Hepatocyte (in vitro differentiated cells): Measurements from ENCODE around the gene ATIC. TPM values are rescaled to one million over a fixed set of nuclear protein-coding genes. Genes with fewer than 3 reads are reported as not detected.

Experiments used
- DNase-seq: peaks from one replicate; pipeline ENCODE4 v3.0.0-alpha.2; 2016; ENCODE audit warnings: low spot score
- H2AFZ ChIP-seq: fragments of 200-600 bp; sonication (generic); 2 replicates; pipeline ENCODE4 v1.6.0; 2016; ENCODE audit warnings: antibody characterized with exemption, mild to moderate bottlenecking
- H3K27ac ChIP-seq: fragments of 200-600 bp; sonication (generic); 2 replicates; pipeline ENCODE4 v1.5.1; 2016; ENCODE audit warnings: mild to moderate bottlenecking
- H3K27me3 ChIP-seq: fragments of 200-600 bp; sonication (generic); 2 replicates; pipeline ENCODE4 v1.6.1; 2016
- H3K36me3 ChIP-seq: fragments of 200-600 bp; sonication (generic); replicated peaks from 2 replicates; pipeline ENCODE4 v1.5.1; 2016; ENCODE audit warnings: low read depth; ENCODE audit not compliant: insufficient read depth
- H3K4me1 ChIP-seq: fragments of 200-600 bp; sonication (generic); 2 replicates; pipeline ENCODE4 v1.5.1; 2016; ENCODE audit warnings: mild to moderate bottlenecking, moderate library complexity; ENCODE audit not compliant: insufficient read depth
- H3K4me2 ChIP-seq: fragments of 200-600 bp; sonication (generic); 2 replicates; pipeline ENCODE4 v1.6.0; 2016
- H3K4me3 ChIP-seq: fragments of 200-600 bp; sonication (generic); 2 replicates; pipeline ENCODE4 v1.5.1; 2016; ENCODE audit warnings: mild to moderate bottlenecking
- H3K79me2 ChIP-seq: fragments of 200-600 bp; sonication (generic); 2 replicates; pipeline ENCODE4 v1.6.0; 2017; ENCODE audit warnings: mild to moderate bottlenecking
- H3K9me2 ChIP-seq: fragments of 200-600 bp; sonication (generic); replicated peaks from 2 replicates; pipeline ENCODE4 v1.6.0; 2017; ENCODE audit warnings: mild to moderate bottlenecking; ENCODE audit not compliant: insufficient read depth
- H3K9me3 ChIP-seq: fragments of 200-600 bp; sonication (generic); 2 replicates; pipeline ENCODE4 v1.5.1; 2016; ENCODE audit warnings: low read depth, mild to moderate bottlenecking
- H4K20me1 ChIP-seq: fragments of 200-600 bp; sonication (generic); 2 replicates; pipeline ENCODE4 v1.6.0; 2016; ENCODE audit warnings: mild to moderate bottlenecking; ENCODE audit not compliant: insufficient read depth, poor library complexity, severe bottlenecking
- CTCF ChIP-seq: fragments of 200-600 bp; sonication (generic); IDR thresholded peaks from 2 replicates; pipeline ENCODE4 v1.5.1; 2016; ENCODE audit warnings: antibody characterized with exemption, mild to moderate bottlenecking; ENCODE audit not compliant: poor library complexity
- EZH2 ChIP-seq: fragments of 200-600 bp; sonication (generic); IDR thresholded peaks from 2 replicates; pipeline ENCODE4 v1.6.1; 2016; ENCODE audit warnings: antibody characterized with exemption, mild to moderate bottlenecking, borderline replicate concordance
- EZH2phosphoT487 ChIP-seq: fragments of 200-600 bp; sonication (generic); IDR thresholded peaks from one replicate; pipeline ENCODE4 v1.6.1; 2018; ENCODE audit warnings: antibody characterized with exemption, mild to moderate bottlenecking, low read depth, moderate library complexity; ENCODE audit not compliant: unreplicated experiment, severe bottlenecking
- WGBS: methylation state at CpG from one replicate; pipeline ENCODE4 v1.1.6; 2016; ENCODE audit warnings: low lambda C conversion rate; ENCODE audit errors: missing lambda C conversion rate; 5-methylcytosine and 5-hydroxymethylcytosine counted together
- polyA plus RNA-seq: library from polyadenylated mRNA; unstranded; fragments of >200 nt; fragmentation: Nextera tagmentation; extraction: Ambion mirVana; gene quantifications from 2 replicates; pipeline ENCODE4 v1.2.1, GENCODE V29; 2016
- total RNA-seq: library from RNA; depleted of rRNA; stranded (reverse); fragments of >200 nt; gene quantifications from 2 replicates; pipeline ENCODE4 v1.2.3, GENCODE V29; 2014

ATIC gene
- total and polyA plus RNA-seq, 2 experiments from 2014 or later = 19.6 to 82.7 TPM

- WGBS = 93% methylated on average over 4 of the region's 4 CpGs
- H3K27ac ChIP-seq = no peak overlapping the region
- H3K27me3 ChIP-seq = no peaks in the 10 kb centered on the region
- no peaks in the 10 kb centered on the region for H3K9me2 ChIP-seq
- no peak for DNase-seq
- H3K9me3 ChIP-seq = no peaks in the 10 kb centered on the region
- H4K20me1 ChIP-seq = no peaks in the 10 kb centered on the region
- no peak overlapping the region for H3K4me3 ChIP-seq
- no peak for TF ChIP-seq EZH2phosphoT487
- TF ChIP-seq CTCF = no peak
- H3K79me2 ChIP-seq = no peaks in the 10 kb centered on the region
- H2AFZ ChIP-seq = no peak overlapping the region
- no peak overlapping the region for H3K4me2 ChIP-seq
- H3K36me3 ChIP-seq = no peaks in the 10 kb centered on the region
- no peaks in the 10 kb centered on the region for H3K4me1 ChIP-seq
Measured at GRCh38 chr2:215264374-215264773, 47.5 kb upstream of the ATIC start.

DNA sequence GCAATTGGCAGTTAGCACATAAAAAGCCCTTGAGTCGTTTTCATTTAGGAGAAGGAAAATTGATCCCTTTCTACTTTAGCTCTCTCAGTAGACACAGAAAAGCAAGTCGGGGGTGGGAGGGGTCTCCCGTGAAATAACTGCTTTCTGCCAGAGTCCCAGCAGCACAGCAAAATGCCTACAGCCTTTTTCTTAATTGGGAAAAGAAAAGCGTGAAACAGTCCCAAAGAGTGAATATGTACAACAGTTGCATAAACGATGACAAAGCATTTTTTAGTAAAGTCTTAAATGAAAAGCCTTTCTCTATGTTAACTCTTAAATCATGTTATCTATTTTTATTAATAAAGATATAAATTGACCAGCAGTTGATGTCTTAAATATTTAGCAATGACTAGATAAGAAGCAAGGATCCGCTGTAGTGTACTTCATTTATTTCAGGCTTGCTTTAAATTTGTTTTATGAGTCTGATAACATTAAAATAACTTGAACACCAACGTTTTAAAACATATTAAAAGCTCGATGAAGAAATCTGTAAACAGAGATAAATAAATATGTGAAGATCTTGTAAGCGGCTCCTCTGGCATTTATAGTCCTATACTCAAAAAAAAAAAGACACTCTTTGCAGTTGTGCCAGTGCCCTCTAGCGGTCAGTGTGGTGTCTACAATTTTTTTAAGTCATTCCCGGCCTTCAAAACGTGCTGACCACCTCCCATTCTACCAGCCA is 42.3 kb upstream of the ATIC start:
- peak overlapping the region; percentile 15 for H2AFZ ChIP-seq
- H3K27me3 ChIP-seq = no peaks in the 10 kb centered on the region
- DNase-seq = peak; percentile 84
- H3K4me2 ChIP-seq = peak overlapping the region; percentile 64
- no peak overlapping the region for H3K27ac ChIP-seq
- no peaks in the 10 kb centered on the region for H3K79me2 ChIP-seq
- WGBS = 18% methylated on average over 12 of the region's 12 CpGs
- no peaks in the 10 kb centered on the region for H3K9me2 ChIP-seq
- TF ChIP-seq CTCF = peak; percentile 90
- TF ChIP-seq EZH2 = no peak
- H3K4me1 ChIP-seq = no peaks in the 10 kb centered on the region
- H3K4me3 ChIP-seq = peak overlapping the region; percentile 3
- no peaks in the 10 kb centered on the region for H3K9me3 ChIP-seq
- H4K20me1 ChIP-seq = no peaks in the 10 kb centered on the region
- no peaks in the 10 kb centered on the region for H3K36me3 ChIP-seq

DNA sequence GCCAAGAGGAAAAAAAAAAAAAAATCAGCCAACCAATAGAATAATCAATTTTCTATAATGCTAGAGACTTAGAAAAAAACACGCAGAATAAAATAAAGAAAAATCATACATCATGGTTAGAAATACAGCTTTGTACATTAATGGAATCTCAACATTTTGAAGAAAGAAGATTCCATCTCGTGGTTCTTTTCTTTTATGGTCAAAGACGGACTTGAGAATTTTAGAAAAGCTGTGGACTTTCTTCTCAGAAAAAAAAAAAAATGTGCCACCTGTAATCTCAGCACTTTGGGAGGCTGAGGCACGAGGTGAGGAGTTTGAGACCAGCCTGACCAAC is 41.8 kb upstream of the ATIC start:
- TF ChIP-seq EZH2phosphoT487 (no peak), CTCF (no peak), EZH2 (no peak)
- Histone ChIP-seq H3K36me3 (no peaks in the 10 kb centered on the region), H3K27me3 (no peaks in the 10 kb centered on the region), H3K4me1 (no peaks in the 10 kb centered on the region), H3K9me2 (no peaks in the 10 kb centered on the region), H3K4me3 (no peak overlapping the region), H3K27ac (no peak overlapping the region), H4K20me1 (no peaks in the 10 kb centered on the region), H3K79me2 (no peaks in the 10 kb centered on the region), H3K9me3 (no peaks in the 10 kb centered on the region), H2AFZ (no peak overlapping the region), H3K4me2 (no peak overlapping the region)
- no peak for DNase-seq
- WGBS = 70% methylated on average over 4 of the region's 4 CpGs

GRCh38 chr2:215271446-215271845 is 40.4 kb upstream of the ATIC start:
- Histone ChIP-seq H3K9me2 (no peaks in the 10 kb centered on the region), H3K79me2 (no peaks in the 10 kb centered on the region), H3K4me2 (no peak overlapping the region), H3K27ac (no peak overlapping the region), H3K27me3 (no peaks in the 10 kb centered on the region), H4K20me1 (no peaks in the 10 kb centered on the region), H3K36me3 (no peaks in the 10 kb centered on the region), H3K4me3 (no peak overlapping the region), H2AFZ (no peak overlapping the region), H3K4me1 (no peaks in the 10 kb centered on the region), H3K9me3 (no peaks in the 10 kb centered on the region)
- WGBS = 81% methylated on average over 2 of the region's 2 CpGs
- TF ChIP-seq EZH2phosphoT487 = no peak
- TF ChIP-seq CTCF = no peak
- no peak for TF ChIP-seq EZH2
- DNase-seq = no peak
